GM21423 (cell line): ENCODE results near the gene CACNA1D.
"Not testable (repeated sequence)": the region's sequence is repeated elsewhere in the genome, so short reads cannot be mapped to it uniquely, and the experiment has no call there.

Experiments
- ATAC-seq: cut with Tn5 transposase; IDR thresholded peaks from one replicate; pipeline ENCODE4 v1.9.1; 2021; ENCODE audit warnings: mild to moderate bottlenecking, moderate library complexity; ENCODE audit not compliant: unreplicated experiment

CACNA1D gene

DNA sequence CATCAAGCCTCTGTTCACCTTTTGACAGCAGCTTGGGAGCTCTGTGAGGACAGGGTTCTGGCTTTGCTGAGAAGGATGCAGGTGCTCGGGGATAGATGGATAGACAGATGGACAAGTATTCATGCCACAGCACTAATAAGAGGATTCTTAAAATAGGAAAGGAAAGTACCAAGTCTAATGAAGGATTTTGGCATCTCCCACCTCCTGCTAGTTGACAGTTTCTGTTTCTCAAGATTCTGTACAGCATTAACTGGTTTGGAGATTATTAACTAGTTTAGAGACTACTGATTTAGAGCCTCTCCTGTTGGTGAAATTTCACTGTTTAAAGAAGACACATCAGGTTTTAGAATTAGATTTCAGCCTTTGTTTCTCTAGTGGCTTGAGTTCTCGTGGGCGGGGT, 152.3 kb downstream of the CACNA1D start:
- ATAC-seq: peak; percentile 73

DNA sequence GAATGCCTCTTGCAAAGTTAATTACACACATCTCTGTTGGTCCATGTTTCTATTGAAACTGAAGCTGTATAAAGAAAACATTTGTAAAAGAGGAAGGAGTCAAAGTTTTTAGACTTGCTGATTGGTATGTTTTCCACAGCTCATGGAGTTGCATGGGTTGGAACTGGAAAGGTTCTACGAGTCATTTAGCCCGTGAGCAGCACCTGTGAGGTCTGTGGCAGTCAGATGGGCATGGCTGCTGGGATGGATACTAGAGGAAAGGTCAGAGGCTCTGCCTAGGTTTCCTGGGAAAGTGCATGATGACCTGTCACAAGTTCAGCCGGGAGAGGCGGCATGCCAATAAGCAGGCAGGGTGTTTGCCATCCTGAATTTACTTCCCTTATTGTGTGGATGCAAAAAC, 155.4 kb downstream of the CACNA1D start:
- no peak for ATAC-seq

DNA sequence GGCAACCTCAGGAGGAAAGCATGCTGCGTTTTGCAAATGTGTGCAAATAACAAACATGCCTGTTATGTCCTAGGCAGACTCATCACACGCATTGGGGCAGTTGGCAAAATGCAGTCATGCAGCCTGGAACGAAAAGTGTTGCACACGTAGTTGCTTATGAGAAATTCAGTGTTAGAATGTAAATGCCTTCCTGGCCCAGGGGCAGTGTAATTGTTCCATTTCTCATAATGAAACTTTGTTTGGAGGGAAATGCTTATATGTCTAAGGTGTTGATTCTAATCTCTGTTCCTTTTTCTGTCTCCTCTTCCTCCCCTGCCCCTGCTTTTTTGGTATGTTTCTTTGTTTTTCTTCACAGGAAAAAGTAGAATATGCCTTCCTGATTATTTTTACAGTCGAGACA, 156.0 kb downstream of the CACNA1D start:
- ATAC-seq: peak; percentile 62

DNA sequence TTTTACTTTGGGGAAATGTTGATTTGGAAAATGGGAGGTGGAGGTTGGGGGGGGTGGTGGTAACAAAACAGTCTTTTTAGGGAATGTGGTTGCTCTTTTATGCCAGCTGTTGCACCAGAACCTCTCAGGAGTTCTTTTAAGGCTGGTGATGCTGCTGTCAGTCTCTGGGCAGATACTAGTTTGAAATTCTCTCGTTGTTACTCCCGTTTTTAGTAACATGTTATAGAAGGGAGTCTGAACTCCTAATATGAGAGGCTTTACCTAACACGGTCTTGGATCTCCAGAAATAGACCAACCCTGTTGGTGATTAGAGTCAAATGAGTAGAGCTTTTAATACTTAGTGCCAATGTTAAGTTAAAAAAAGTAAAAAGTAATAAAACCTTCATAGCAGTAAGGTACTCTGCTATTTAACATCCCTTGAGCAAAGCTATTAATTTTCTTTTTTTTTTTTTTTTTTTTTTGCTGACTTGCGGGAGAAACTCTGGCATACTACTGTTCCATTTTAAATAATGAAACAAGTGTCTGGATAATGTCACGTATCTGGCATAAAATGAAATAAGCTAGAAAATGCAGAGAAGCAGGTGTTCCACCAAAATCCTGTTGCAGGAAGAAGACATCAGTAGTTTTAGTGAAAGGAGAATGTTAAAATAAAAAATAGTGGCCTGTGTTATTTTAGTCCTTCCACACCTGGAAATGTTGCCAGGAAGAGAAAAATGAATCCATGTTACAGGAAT, 156.7 kb downstream of the CACNA1D start:
- ATAC-seq: no peak

DNA sequence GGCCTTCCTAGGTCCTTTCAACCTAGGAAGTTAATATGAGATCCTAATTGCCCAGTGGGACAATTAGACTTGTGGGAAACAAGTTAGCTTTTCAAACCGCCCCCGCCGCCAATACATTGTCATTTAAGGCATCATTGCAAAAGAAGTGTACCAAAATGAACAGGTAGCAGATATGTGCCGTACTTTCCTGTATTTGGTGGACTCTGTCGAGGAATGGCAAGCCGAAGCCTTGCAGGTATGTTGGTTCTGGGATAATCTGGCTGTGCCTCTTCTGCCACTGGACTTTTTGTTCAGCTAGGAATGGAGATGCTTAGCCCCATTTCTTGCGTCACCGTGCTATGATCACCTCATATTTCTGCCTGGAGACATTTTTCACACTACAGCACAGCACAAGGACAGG, 157.5 kb downstream of the CACNA1D start:
- no peak for ATAC-seq

DNA sequence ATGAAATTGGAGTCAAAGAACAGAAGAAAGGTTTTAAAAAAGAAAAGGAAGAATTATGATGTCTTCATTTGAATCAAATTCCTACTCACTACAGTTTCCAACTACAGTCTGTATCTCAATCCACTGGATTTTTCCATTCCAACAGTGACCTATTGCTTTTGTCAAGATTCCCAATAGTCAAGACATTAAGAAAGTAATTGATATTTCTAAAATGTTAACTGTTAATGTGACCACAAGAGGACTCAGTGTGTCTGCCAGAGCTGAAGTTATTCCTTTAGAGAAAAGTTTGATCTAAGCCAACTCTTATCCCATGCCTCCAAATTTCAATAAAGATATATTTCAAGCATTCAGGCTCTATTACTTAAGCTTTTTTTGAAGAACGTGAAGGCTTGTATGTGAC, 163.2 kb downstream of the CACNA1D start:
- ATAC-seq: no peak

DNA sequence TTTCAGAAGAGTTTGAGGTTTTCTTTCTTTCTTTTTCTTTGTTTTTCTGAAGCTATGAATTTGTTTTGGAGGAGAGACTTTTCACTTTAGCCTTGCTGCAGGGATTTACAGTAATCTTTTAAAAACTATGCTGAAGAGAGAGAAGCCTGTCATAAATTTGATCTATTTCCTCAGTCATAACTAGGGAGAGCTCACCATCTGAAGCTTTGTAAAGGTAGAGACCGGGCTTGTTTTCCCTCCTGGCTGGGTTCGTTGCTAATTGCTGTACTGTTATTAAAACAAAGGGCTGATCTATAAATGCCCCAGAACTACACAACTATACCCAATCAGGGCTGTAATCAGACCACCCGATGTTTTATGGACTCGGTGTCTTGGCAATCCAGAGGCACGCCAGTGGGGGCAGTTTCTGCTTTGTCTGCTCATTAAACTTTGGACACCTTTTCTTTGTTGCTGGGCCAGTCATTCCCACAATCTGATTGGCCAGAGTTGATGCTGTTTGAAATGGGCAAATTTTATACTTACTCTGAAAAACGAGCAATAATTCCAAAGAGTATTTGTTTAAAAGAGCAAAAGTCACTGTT, 164.3 kb downstream of the CACNA1D start:
- no peak for ATAC-seq

DNA sequence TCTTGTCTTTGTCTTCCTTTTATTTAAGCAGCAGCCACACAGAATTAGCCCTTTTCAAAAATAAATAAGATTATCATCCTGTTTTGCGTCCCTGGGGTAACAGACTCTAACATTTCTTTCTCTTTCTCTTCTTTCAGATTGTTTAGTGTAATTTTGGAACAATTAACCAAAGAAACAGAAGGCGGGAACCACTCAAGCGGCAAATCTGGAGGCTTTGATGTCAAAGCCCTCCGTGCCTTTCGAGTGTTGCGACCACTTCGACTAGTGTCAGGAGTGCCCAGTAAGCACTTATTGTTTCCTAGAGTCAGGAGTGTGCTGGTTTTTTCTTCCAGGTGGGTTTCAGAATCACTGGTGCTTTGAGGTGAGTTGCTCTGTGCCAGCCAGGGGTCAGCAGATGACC, 165.6 kb downstream of the CACNA1D start:
- ATAC-seq: no peak

DNA sequence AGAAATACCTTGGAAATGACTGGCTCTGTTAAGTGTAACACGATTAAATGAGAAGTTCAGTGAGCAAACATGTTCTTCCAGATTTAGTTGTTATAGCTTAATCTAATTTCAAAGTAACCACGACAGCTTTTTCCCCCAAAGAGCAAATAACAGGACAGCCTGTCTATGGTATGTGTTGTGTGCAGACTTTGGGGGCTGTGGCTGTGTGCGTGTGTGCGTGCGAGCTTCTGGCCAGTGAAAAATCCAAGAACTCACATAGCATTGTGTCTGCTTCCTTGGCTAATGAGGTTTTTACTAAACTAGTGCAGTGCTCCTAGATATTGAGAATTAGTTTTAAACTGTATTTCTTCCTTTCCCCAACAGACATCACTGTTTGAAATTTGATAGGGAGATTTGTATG, 167.1 kb downstream of the CACNA1D start:
- ATAC-seq: no peak

DNA sequence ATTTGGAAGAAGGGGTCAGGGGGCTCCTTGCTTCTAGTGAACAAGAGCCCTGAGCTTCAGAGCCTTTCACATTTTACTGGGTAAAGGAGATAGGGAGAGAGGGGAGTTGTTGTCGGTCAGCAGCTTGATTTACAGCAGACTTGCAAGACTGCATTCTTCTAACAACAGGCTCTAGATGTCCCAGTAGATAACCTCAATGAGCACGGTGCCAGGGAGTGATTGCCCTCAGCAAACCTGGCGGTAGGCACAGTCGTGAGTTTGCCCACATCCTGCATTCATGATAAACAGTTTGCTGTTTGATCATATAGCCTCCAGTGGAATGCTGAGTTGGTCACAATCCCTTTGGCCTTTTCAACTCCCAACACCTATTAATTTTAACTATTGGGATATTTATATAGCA, 170.4 kb downstream of the CACNA1D start:
- not testable (repeated sequence) for ATAC-seq

DNA sequence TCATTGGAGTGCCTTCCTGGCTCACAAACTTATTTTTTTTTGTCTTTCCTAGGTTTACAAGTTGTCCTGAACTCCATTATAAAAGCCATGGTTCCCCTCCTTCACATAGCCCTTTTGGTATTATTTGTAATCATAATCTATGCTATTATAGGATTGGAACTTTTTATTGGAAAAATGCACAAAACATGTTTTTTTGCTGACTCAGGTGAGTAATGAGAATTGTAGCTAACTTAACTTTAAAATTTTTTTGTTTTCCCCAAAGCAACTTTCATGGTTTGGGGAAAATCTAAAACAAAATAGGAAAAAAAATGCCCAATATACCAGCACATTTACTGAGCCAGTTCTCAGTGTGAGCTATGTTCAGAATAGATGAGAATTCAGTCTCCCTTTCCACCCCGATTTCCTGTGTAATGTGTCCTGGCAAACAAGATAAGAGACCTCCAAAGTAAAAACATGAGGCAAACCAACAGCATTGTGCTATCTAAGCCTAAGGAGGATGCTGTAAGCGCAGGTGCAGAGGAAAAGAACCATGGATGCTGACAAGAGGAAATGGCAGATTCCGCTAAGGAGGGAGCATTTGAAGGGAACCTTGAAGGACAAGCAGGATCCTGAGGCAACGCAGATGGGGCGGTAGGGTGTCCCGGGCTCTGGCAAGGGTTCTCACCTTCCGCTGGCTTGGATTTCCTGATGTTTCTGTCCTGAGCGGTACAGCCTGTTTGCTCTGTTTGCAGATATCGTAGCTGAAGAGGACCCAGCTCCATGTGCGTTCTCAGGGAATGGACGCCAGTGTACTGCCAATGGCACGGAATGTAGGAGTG, 171.4 kb downstream of the CACNA1D start:
- ATAC-seq: no peak

DNA sequence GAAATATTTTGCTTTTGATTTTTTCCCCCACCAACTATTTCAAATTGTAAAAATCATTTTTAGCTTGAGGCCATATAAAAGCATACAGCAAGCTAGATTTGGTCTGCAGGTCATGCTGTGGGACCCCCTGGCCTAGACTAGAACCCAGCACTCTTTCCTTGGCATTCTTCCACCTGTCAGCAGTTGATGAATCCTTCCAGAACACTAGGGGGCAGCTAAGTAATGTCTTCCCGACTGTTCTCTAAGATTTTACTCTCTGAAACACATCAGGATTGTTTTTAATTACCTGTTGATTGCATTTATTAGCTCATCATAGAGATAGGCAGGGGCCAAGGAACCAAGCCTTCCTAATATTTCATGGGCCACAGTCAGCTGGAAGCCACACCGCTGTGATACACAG, 174.5 kb downstream of the CACNA1D start:
- no peak for ATAC-seq

DNA sequence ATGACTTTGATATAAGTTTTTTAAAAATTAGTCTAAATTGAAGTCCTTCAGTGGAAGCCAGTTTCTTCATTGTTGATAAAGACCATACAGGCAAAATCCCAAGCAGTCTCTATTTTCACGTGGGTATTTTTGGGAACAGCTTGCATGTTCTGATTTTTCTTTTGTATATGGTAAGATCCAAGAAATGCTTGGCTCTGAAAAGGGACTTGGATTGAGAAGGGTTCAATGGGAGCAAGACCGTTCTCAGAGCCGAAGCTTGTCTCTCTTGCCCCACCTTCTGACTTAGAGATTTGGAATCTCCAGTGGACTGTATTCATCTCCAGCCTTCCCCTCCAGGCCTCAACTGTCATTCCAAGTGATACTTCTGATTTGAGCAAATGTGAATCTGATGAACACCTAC, 176.3 kb downstream of the CACNA1D start:
- ATAC-seq: no peak

DNA sequence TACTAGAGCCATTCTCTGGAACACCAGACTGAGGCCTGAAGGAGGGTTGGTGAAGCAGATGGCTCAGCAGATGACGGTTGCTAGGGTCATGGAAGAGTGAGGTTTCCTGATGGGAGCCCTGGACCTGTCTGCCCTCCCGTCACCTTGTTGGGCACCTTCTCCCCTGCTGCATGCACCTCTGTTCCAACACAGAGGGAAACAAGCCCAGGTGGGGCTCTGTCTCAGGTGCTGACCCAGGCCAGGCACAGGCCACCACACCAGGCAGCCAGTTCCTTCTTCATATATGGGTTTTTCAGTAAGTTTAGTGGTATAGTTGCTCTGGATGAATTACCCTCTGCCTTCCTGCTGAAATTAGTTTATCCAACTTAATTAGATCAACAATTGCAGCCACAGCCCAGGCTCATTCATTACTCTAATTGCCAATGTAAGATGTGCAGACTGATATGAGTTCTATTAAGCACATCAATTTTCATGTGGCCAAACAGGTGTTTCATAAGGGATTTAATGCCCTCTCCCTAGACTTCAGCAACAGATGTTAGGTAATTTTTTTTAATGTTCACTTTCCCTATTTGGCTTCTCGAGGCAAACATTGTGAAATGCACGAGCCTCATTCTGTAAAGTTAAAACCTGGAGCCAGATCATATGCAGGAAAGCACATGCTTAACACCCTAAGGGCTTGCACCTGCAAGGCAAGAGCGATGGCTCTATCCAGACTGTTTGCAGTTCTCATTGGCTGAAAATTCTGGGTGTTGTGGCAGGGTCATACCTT, 177.0 kb downstream of the CACNA1D start:
- ATAC-seq: no peak

DNA sequence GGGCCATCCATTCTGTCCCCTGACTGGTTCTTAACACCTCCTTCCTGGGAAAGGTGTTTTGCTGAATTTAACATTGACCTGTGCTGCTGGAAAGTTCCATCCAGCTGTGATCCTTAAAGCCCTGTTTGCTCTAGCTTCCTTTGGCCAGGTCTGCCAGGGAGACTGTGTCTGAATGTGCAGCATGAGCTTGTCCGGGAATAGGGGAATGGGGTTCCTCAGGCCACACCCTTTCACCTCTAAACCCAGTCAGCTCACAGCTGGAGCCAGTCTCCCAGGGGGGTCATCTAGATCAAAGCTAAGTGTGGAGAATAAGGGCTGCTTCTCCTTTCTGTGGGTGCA, 177.5 kb downstream of the CACNA1D start:
- ATAC-seq: no peak

DNA sequence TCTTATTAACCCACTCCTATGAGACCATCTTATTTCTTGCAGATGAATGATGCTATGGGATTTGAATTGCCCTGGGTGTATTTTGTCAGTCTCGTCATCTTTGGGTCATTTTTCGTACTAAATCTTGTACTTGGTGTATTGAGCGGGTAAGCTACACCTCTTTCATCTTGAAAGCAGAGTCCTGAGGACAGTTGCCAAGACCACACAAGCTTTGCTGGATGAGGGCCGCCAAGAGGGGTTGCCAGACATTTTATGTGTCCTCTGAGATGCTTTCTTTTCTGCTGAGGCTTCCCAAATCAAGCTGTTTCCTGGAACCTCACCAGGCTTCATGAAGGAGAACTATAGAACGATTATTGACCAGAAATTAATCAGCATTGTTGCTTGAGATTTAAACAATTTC, 178.6 kb downstream of the CACNA1D start:
- no peak for ATAC-seq

DNA sequence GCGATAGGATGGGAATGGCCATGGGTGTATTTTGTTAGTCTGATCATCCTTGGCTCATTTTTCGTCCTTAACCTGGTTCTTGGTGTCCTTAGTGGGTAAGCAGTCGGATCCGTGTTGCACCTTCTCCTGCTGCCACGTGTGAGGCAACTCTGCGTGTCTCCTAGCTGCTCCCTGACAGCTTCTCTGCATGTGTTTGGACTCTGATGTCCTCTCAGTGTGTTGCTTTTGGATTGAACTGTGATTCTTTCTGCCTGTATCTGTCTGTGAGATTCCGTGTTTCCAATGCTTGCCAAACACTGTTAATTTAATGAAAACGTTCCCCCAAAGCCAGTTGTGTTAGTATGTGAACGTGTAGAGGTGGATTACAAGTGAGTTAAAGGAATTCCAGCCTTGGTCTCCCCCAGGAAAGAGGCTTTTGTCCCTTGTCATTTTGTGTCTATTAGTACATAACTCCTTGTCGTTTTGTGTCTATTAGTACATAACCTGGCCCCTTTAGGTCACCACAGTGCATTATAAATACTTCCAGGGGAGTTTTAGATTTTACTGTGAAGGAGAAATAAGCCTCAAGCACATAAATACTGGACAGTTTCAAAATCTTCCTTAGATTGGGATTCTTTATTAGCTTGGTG, 179.4 kb downstream of the CACNA1D start:
- no peak for ATAC-seq

DNA sequence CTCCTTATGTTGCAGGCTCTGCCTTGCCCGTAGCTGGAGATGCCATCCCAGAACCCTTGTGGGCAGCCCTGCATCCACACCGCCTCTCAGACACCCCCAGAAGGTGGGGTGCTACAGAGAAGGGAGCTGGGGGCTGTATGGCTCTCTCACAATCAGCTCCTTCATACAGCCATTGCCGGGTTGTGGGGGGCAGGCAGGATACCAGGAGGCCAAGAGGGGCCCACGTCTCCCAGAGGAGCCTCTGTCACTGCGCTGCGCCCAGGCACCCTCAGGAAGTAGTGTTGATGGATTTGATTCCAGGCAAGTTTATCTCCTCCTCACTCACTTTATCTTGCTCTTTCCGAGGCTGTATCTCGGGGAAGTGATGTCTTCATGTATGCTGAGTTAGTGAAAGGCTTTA, 180.2 kb downstream of the CACNA1D start:
- no peak for ATAC-seq

DNA sequence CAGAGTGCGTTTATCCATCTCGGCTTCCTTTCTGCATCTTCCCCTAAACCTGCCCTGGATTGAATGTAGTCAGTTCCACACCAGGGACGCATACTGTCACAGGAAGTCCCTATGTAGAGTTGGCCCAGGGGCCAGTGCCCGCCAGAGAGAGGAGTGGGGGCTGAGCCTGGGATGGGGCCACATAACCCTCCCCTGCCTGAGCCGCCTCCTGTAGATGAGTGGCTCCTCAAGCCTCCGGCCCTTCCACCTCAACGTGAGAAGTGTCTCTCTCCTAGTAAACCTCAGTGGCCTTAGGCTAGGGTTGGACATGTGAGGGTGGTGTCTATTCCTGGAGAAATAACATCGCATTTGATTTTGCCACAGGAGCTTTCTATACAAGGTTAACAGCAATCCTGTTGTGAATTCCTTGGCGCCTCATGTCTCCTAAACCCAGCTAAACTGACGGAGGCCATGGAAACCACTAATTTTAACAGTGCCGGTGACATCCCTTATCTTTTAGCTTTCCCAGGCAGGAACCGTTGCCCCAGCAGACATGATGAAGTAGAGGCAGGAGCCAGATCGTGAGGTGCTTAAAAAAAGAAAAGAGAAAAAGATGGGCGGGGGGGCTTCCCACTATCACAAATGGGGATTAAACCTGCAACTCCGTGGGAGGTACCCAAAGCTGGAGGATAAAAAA, 180.7 kb downstream of the CACNA1D start:
- no peak for ATAC-seq

DNA sequence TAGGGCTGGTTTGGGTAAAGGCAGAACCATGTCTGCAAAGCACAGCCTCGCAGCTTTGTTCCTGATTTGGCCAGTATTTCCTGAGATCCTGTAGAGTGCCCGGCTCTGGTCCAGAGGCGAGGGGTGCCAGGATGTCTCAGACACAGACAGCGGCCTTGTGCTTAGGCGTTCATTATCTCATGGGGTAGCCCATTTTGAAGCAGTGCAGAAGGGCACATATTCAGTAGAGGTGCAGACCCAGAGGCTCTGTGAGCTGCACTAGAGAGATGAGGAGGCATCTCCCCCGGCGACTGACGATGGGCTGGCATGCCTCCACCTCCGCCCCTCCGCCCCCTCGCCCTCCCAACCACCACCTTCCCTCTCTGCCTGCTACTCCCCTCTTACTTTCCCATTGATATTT, 181.5 kb downstream of the CACNA1D start:
- ATAC-seq: no peak
